ENCODE measurements around the gene POLR1B. TPM values are rescaled to one million over a fixed set of nuclear protein-coding genes. Genes with fewer than 3 reads are reported as not detected.

Gene POLR1B
- total and polyA plus RNA-seq, 2 of the 13 experiments (the other 11 are each of a cell fraction or from before 2014, with no cell fraction given): 18.3 to 46.0 TPM

DNA sequence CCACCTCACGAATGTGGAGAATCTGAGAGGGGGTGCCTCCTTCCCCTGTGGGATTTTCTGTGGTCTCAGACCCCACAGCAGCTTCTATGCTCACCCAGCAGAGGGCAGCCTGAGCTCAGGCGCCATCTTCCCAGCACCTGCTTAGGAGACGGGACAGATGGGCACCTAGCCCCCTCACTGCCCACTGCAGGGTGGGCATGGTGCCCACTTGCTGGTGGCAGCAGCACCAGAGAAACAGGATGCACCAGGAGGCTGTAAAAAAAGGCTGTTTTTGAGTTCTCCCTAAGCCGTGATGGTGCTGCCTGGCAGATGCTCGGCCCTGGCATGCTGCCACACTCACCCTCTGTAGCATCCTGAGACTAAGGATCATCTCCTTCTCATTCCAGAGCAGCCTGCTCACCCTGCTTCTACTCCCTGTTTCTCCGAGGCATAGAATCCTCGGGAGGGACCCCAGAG lies 84.4 kb downstream of the POLR1B start (continued):
- TF ChIP-seq ARID4A (CRISPR knock-in tag; IDR thresholded peaks at IDR 0.05; ENCODE audit: borderline replicate concordance): no peak
- no peak for TF ChIP-seq MAZ (IDR thresholded peaks at IDR 0.05; ENCODE audit: borderline replicate concordance, low read depth, low read length)
- TF ChIP-seq MAZ (CRISPR knock-in tag; IDR thresholded peaks at IDR 0.05; ENCODE audit: low read depth): no peak
- peak; percentile 75 for TF ChIP-seq KDM3A (CRISPR knock-in tag; IDR thresholded peaks at IDR 0.05; ENCODE audit: low read depth)
- TF ChIP-seq HNF4G (IDR thresholded peaks at IDR 0.05; ENCODE audit: borderline replicate concordance, low read depth, low read length): no peak
- 0 out of 2 replicates have a peak, but pooled peaks have one; percentile 47 for TF ChIP-seq HNF4G (CRISPR knock-in tag; IDR thresholded peaks at IDR 0.05; ENCODE audit: borderline replicate concordance, low read depth)
- no peak for TF ChIP-seq KLF9 (CRISPR knock-in tag; IDR thresholded peaks at IDR 0.05; ENCODE audit: low read depth)
- TF ChIP-seq, protein P1, sequence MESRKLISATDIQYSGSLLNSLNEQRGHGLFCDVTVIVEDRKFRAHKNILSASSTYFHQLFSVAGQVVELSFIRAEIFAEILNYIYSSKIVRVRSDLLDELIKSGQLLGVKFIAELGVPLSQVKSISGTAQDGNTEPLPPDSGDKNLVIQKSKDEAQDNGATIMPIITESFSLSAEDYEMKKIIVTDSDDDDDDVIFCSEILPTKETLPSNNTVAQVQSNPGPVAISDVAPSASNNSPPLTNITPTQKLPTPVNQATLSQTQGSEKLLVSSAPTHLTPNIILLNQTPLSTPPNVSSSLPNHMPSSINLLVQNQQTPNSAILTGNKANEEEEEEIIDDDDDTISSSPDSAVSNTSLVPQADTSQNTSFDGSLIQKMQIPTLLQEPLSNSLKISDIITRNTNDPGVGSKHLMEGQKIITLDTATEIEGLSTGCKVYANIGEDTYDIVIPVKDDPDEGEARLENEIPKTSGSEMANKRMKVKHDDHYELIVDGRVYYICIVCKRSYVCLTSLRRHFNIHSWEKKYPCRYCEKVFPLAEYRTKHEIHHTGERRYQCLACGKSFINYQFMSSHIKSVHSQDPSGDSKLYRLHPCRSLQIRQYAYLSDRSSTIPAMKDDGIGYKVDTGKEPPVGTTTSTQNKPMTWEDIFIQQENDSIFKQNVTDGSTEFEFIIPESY (CRISPR knock-in tag; IDR thresholded peaks at IDR 0.05): 0 out of 2 replicates have a peak, but pooled peaks have one; percentile 40
- TF ChIP-seq HMGXB4 (CRISPR knock-in tag; IDR thresholded peaks at IDR 0.05; ENCODE audit: borderline replicate concordance in 1 of 2, low read depth in 1 of 2): peak in 1 of 2 experiments; percentile 82; a peak in 1 of 4 replicates
- TF ChIP-seq YEATS2 (CRISPR knock-in tag; IDR thresholded peaks at IDR 0.05; ENCODE audit: borderline replicate concordance): no peak
- TF ChIP-seq TBX3 (IDR thresholded peaks at IDR 0.05; ENCODE audit: borderline replicate concordance): no peak
- TF ChIP-seq ZNF326 (CRISPR knock-in tag; IDR thresholded peaks at IDR 0.05; ENCODE audit: borderline replicate concordance): no peak
- TF ChIP-seq ZNF230 (CRISPR knock-in tag; IDR thresholded peaks at IDR 0.05): no peak
- TF ChIP-seq ZSCAN9 (CRISPR knock-in tag; IDR thresholded peaks at IDR 0.05; ENCODE audit: borderline replicate concordance): no peak
- TF ChIP-seq RBFOX2 (IDR thresholded peaks at IDR 0.05; ENCODE audit: low read depth, low read length): no peak
- peak; percentile 54; the same call in 1 of the 2 replicates for TF ChIP-seq ZBED4 (CRISPR knock-in tag; IDR thresholded peaks at IDR 0.05; ENCODE audit: borderline replicate concordance)
- TF ChIP-seq, protein P2, sequence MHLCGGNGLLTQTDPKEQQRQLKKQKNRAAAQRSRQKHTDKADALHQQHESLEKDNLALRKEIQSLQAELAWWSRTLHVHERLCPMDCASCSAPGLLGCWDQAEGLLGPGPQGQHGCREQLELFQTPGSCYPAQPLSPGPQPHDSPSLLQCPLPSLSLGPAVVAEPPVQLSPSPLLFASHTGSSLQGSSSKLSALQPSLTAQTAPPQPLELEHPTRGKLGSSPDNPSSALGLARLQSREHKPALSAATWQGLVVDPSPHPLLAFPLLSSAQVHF (CRISPR knock-in tag; IDR thresholded peaks at IDR 0.05): no peak

Measured in HepG2 (cell line).